HEK293 (cell line): ENCODE measurements around the gene PSMD2.

ENCODE experiments used
- GLI2 ChIP-seq: fragments of 450-650 bp; formaldehyde crosslinking; IDR thresholded peaks from 2 replicates; pipeline ENCODE4; 2017; ENCODE audit warnings: missing biosample characterization, missing genetic modification characterization, low read depth, borderline replicate concordance
- GLIS2 ChIP-seq: fragments of 450-650 bp; formaldehyde crosslinking; IDR thresholded peaks from 2 replicates; pipeline ENCODE4 v1.5.1; 2016; ENCODE audit warnings: missing biosample characterization, missing genetic modification characterization
- HOXD13 ChIP-seq: sonication (generic); formaldehyde crosslinking; IDR thresholded peaks from 2 replicates; pipeline ENCODE4 v1.8.0; 2022; ENCODE audit warnings: missing genetic modification reagents, borderline replicate concordance
- KLF1 ChIP-seq: fragments of 450-650 bp; formaldehyde crosslinking; IDR thresholded peaks from 2 replicates; pipeline ENCODE4 v1.5.1; 2016; ENCODE audit warnings: missing biosample characterization, missing genetic modification characterization
- KLF7 ChIP-seq: fragments of 450-650 bp; formaldehyde crosslinking; IDR thresholded peaks from 2 replicates; pipeline ENCODE4 v1.5.1; 2016; ENCODE audit warnings: missing biosample characterization, missing genetic modification characterization, borderline replicate concordance
- RBAK ChIP-seq: fragments of 450-650 bp; formaldehyde crosslinking; IDR thresholded peaks from 2 replicates; pipeline ENCODE4 v1.5.1; 2016; ENCODE audit warnings: missing biosample characterization, missing genetic modification characterization
- REPIN1 ChIP-seq: fragments of 450-650 bp; formaldehyde crosslinking; IDR thresholded peaks from 2 replicates; pipeline ENCODE4 v1.5.1; 2017; ENCODE audit warnings: missing biosample characterization, missing genetic modification characterization, low read depth
- ZBTB8A ChIP-seq: fragments of 450-650 bp; formaldehyde crosslinking; IDR thresholded peaks from 2 replicates; pipeline ENCODE4 v1.5.1; 2016; ENCODE audit warnings: missing biosample characterization, missing genetic modification characterization
- ZFHX2 ChIP-seq: fragments of 450-650 bp; formaldehyde crosslinking; conservative IDR thresholded peaks from 2 replicates; pipeline ENCODE4 v1.5.1; 2016; ENCODE audit warnings: missing biosample characterization, missing genetic modification characterization
- ZFP37 ChIP-seq: fragments of 450-650 bp; formaldehyde crosslinking; IDR thresholded peaks from 2 replicates; pipeline ENCODE4 v1.5.1; 2016; ENCODE audit warnings: missing biosample characterization, missing genetic modification characterization
- ZNF19 ChIP-seq: fragments of 450-650 bp; formaldehyde crosslinking; IDR thresholded peaks from 2 replicates; pipeline ENCODE4; 2016; ENCODE audit warnings: missing biosample characterization, missing genetic modification characterization, low read depth
- ZNF24 ChIP-seq: fragments of 450-650 bp; formaldehyde crosslinking; IDR thresholded peaks from 2 replicates; pipeline ENCODE4 v1.5.1; 2016; ENCODE audit warnings: missing biosample characterization, missing genetic modification characterization
- ZNF266 ChIP-seq: fragments of 450-650 bp; formaldehyde crosslinking; IDR thresholded peaks from 2 replicates; pipeline ENCODE4 v1.5.1; 2016; ENCODE audit warnings: missing biosample characterization, missing genetic modification characterization, low read depth
- ZNF324 ChIP-seq: fragments of 450-650 bp; formaldehyde crosslinking; IDR thresholded peaks from 2 replicates; pipeline ENCODE4 v1.5.1; 2016; ENCODE audit warnings: missing biosample characterization, missing genetic modification characterization
- ZNF37A ChIP-seq: fragments of 450-650 bp; IDR thresholded peaks from 2 replicates; pipeline ENCODE4 v1.5.1; 2018; ENCODE audit warnings: missing biosample characterization, missing genetic modification characterization
- ZNF600 ChIP-seq: fragments of 450-650 bp; formaldehyde crosslinking; IDR thresholded peaks from 2 replicates; pipeline ENCODE4 v1.5.1; 2016; ENCODE audit warnings: missing biosample characterization, missing genetic modification characterization
- ZNF660 ChIP-seq: fragments of 450-650 bp; IDR thresholded peaks from 2 replicates; pipeline ENCODE4 v1.5.1; 2018; ENCODE audit warnings: missing biosample characterization, mild to moderate bottlenecking, missing genetic modification characterization
- ZNF701 ChIP-seq: fragments of 450-650 bp; formaldehyde crosslinking; IDR thresholded peaks from 2 replicates; pipeline ENCODE4 v1.5.1; 2016; ENCODE audit warnings: missing biosample characterization, missing genetic modification characterization
- ZNF747 ChIP-seq: fragments of 450-650 bp; formaldehyde crosslinking; IDR thresholded peaks from 2 replicates; pipeline ENCODE4 v1.5.1; 2016; ENCODE audit warnings: missing biosample characterization, missing genetic modification characterization
- ZNF768 ChIP-seq: fragments of 450-650 bp; formaldehyde crosslinking; IDR thresholded peaks from 2 replicates; pipeline ENCODE4 v1.5.1; 2018; ENCODE audit warnings: missing biosample characterization, mild to moderate bottlenecking, missing genetic modification characterization
- ZNF777 ChIP-seq: fragments of 450-650 bp; formaldehyde crosslinking; IDR thresholded peaks from 2 replicates; pipeline ENCODE4 v1.5.1; 2017; ENCODE audit warnings: missing biosample characterization, missing genetic modification characterization, borderline replicate concordance
- ZNF785 ChIP-seq: fragments of 450-650 bp; formaldehyde crosslinking; IDR thresholded peaks from 2 replicates; pipeline ENCODE4 v1.5.1; 2016; ENCODE audit warnings: missing biosample characterization, missing genetic modification characterization
- ZNF843 ChIP-seq: fragments of 450-650 bp; formaldehyde crosslinking; IDR thresholded peaks from 2 replicates; pipeline ENCODE4 v1.5.1; 2016; ENCODE audit warnings: missing biosample characterization, missing genetic modification characterization
- TF ChIP-seq, protein P1 (sequence below): fragments of 450-650 bp; formaldehyde crosslinking; IDR thresholded peaks from 2 replicates; pipeline ENCODE4 v1.5.1; 2016; ENCODE audit warnings: missing biosample characterization, missing genetic modification characterization
- TF ChIP-seq, protein P2 (sequence below): fragments of 450-650 bp; formaldehyde crosslinking; IDR thresholded peaks from 2 replicates; pipeline ENCODE4 v1.5.1; 2016; ENCODE audit warnings: missing biosample characterization, missing genetic modification characterization
- TF ChIP-seq, protein P3 (sequence below): fragments of 450-650 bp; formaldehyde crosslinking; IDR thresholded peaks from 2 replicates; pipeline ENCODE4 v1.5.1; 2016; ENCODE audit warnings: missing biosample characterization, missing genetic modification characterization
- TF ChIP-seq, protein P4 (sequence below): fragments of 450-650 bp; IDR thresholded peaks from 2 replicates; pipeline ENCODE4 v1.5.1; 2018; ENCODE audit warnings: missing biosample characterization, missing genetic modification characterization
- TF ChIP-seq, protein P5 (sequence below): fragments of 450-650 bp; formaldehyde crosslinking; IDR thresholded peaks from 2 replicates; pipeline ENCODE4 v1.5.1; 2016; ENCODE audit warnings: missing biosample characterization, missing genetic modification characterization
- TF ChIP-seq, protein P6 (sequence below): fragments of 450-650 bp; formaldehyde crosslinking; IDR thresholded peaks from 2 replicates; pipeline ENCODE4 v1.5.1; 2016; ENCODE audit warnings: missing biosample characterization, missing genetic modification characterization
- TF ChIP-seq, protein P7 (sequence below): fragments of 450-650 bp; formaldehyde crosslinking; IDR thresholded peaks from 2 replicates; pipeline ENCODE4 v1.5.1; 2016; ENCODE audit warnings: missing biosample characterization, missing genetic modification characterization

The PSMD2 gene

DNA sequence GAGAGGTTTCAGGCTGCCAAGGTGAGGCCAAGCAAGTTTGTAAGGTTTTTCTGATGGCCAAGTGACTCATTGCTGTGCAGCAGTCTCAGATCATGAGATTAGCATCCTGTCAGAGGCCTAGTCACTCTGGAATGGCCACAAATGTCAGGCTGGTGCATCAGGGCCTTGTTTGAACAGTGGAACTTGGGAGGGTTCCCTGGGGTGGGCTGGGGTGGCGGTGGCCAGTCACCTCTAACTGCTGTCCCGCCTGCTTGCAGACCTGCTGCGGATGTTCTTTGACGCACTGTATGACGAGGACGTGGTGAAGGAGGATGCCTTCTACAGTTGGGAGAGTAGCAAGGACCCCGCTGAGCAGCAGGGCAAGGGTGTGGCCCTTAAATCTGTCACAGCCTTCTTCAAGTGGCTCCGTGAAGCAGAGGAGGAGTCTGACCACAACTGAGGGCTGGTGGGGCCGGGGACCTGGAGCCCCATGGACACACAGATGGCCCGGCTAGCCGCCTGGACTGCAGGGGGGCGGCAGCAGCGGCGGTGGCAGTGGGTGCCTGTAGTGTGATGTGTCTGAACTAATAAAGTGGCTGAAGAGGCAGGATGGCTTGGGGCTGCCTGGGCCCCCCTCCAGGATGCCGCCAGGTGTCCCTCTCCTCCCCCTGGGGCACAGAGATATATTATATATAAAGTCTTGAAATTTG is 35.6 kb downstream of the PSMD2 start (continued):
- TF ChIP-seq RBAK (tag by site-specific recombination) = no peak
- peak; percentile 88 for TF ChIP-seq KLF1 (tag by site-specific recombination)
- TF ChIP-seq ZBTB8A (tag by site-specific recombination) = no peak
- no peak for TF ChIP-seq ZNF843 (tag by site-specific recombination)
- no peak for TF ChIP-seq ZFP37 (tag by site-specific recombination)
- TF ChIP-seq ZNF660 (tag by site-specific recombination) = no peak
- TF ChIP-seq KLF7 (tag by site-specific recombination) = 0 out of 2 replicates have a peak, but pooled peaks have one; percentile 8
- no peak for TF ChIP-seq ZNF24
- TF ChIP-seq ZNF19 = no peak
- TF ChIP-seq, protein P1, sequence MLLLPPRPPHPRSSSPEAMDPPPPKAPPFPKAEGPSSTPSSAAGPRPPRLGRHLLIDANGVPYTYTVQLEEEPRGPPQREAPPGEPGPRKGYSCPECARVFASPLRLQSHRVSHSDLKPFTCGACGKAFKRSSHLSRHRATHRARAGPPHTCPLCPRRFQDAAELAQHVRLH (tag by site-specific recombination) = no peak
- no peak for TF ChIP-seq ZNF266 (tag by site-specific recombination)
- TF ChIP-seq, protein P2, sequence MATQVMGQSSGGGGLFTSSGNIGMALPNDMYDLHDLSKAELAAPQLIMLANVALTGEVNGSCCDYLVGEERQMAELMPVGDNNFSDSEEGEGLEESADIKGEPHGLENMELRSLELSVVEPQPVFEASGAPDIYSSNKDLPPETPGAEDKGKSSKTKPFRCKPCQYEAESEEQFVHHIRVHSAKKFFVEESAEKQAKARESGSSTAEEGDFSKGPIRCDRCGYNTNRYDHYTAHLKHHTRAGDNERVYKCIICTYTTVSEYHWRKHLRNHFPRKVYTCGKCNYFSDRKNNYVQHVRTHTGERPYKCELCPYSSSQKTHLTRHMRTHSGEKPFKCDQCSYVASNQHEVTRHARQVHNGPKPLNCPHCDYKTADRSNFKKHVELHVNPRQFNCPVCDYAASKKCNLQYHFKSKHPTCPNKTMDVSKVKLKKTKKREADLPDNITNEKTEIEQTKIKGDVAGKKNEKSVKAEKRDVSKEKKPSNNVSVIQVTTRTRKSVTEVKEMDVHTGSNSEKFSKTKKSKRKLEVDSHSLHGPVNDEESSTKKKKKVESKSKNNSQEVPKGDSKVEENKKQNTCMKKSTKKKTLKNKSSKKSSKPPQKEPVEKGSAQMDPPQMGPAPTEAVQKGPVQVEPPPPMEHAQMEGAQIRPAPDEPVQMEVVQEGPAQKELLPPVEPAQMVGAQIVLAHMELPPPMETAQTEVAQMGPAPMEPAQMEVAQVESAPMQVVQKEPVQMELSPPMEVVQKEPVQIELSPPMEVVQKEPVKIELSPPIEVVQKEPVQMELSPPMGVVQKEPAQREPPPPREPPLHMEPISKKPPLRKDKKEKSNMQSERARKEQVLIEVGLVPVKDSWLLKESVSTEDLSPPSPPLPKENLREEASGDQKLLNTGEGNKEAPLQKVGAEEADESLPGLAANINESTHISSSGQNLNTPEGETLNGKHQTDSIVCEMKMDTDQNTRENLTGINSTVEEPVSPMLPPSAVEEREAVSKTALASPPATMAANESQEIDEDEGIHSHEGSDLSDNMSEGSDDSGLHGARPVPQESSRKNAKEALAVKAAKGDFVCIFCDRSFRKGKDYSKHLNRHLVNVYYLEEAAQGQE (tag by site-specific recombination) = no peak; the same call in 1 of the 2 replicates
- TF ChIP-seq ZNF747 (tag by site-specific recombination) = no peak
- no peak for TF ChIP-seq ZNF777
- TF ChIP-seq, protein P3, sequence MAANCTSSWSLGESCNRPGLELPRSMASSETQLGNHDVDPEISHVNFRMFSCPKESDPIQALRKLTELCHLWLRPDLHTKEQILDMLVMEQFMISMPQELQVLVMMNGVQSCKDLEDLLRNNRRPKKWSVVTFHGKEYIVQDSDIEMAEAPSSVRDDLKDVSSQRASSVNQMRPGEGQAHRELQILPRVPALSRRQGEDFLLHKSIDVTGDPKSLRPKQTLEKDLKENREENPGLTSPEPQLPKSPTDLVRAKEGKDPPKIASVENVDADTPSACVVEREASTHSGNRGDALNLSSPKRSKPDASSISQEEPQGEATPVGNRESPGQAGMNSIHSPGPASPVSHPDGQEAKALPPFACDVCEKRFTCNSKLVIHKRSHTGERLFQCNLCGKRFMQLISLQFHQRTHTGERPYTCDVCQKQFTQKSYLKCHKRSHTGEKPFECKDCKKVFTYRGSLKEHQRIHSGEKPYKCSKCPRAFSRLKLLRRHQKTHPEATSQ (tag by site-specific recombination) = no peak
- TF ChIP-seq, protein P4, sequence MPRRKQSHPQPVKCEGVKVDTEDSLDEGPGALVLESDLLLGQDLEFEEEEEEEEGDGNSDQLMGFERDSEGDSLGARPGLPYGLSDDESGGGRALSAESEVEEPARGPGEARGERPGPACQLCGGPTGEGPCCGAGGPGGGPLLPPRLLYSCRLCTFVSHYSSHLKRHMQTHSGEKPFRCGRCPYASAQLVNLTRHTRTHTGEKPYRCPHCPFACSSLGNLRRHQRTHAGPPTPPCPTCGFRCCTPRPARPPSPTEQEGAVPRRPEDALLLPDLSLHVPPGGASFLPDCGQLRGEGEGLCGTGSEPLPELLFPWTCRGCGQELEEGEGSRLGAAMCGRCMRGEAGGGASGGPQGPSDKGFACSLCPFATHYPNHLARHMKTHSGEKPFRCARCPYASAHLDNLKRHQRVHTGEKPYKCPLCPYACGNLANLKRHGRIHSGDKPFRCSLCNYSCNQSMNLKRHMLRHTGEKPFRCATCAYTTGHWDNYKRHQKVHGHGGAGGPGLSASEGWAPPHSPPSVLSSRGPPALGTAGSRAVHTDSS = no peak
- no peak for TF ChIP-seq ZNF701 (tag by site-specific recombination)
- TF ChIP-seq ZNF768 (tag by site-specific recombination) = no peak
- no peak for TF ChIP-seq ZNF324 (tag by site-specific recombination)
- TF ChIP-seq, protein P5, sequence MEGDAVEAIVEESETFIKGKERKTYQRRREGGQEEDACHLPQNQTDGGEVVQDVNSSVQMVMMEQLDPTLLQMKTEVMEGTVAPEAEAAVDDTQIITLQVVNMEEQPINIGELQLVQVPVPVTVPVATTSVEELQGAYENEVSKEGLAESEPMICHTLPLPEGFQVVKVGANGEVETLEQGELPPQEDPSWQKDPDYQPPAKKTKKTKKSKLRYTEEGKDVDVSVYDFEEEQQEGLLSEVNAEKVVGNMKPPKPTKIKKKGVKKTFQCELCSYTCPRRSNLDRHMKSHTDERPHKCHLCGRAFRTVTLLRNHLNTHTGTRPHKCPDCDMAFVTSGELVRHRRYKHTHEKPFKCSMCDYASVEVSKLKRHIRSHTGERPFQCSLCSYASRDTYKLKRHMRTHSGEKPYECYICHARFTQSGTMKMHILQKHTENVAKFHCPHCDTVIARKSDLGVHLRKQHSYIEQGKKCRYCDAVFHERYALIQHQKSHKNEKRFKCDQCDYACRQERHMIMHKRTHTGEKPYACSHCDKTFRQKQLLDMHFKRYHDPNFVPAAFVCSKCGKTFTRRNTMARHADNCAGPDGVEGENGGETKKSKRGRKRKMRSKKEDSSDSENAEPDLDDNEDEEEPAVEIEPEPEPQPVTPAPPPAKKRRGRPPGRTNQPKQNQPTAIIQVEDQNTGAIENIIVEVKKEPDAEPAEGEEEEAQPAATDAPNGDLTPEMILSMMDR (tag by site-specific recombination) = no peak
- peak; percentile 31 for TF ChIP-seq ZFHX2
- peak; percentile 77 for TF ChIP-seq ZNF600 (tag by site-specific recombination)
- TF ChIP-seq ZNF785 (tag by site-specific recombination) = no peak
- TF ChIP-seq HOXD13 (CRISPR knock-in tag) = no peak
- TF ChIP-seq GLIS2 (tag by site-specific recombination) = peak; percentile 76
- TF ChIP-seq, protein P6, sequence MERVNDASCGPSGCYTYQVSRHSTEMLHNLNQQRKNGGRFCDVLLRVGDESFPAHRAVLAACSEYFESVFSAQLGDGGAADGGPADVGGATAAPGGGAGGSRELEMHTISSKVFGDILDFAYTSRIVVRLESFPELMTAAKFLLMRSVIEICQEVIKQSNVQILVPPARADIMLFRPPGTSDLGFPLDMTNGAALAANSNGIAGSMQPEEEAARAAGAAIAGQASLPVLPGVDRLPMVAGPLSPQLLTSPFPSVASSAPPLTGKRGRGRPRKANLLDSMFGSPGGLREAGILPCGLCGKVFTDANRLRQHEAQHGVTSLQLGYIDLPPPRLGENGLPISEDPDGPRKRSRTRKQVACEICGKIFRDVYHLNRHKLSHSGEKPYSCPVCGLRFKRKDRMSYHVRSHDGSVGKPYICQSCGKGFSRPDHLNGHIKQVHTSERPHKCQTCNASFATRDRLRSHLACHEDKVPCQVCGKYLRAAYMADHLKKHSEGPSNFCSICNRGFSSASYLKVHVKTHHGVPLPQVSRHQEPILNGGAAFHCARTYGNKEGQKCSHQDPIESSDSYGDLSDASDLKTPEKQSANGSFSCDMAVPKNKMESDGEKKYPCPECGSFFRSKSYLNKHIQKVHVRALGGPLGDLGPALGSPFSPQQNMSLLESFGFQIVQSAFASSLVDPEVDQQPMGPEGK (tag by site-specific recombination) = peak; percentile 81
- TF ChIP-seq REPIN1 (tag by site-specific recombination) = no peak
- no peak for TF ChIP-seq GLI2 (tag by site-specific recombination)
- TF ChIP-seq, protein P7, sequence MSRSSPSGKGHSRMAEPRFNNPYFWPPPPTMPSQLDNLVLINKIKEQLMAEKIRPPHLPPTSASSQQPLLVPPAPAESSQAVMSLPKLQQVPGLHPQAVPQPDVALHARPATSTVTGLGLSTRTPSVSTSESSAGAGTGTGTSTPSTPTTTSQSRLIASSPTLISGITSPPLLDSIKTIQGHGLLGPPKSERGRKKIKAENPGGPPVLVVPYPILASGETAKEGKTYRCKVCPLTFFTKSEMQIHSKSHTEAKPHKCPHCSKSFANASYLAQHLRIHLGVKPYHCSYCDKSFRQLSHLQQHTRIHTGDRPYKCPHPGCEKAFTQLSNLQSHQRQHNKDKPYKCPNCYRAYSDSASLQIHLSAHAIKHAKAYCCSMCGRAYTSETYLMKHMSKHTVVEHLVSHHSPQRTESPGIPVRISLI (tag by site-specific recombination) = no peak
- no peak for TF ChIP-seq ZNF37A
